GM23338 (cell line): ENCODE results near the gene PARD6A. TPM values are rescaled to one million over a fixed set of nuclear protein-coding genes. Genes with fewer than 3 reads are reported as not detected.

Source experiments
- ATAC-seq: fragments of 200-7000 bp; cut with Tn5 transposase; 3 replicates; pipeline ENCODE4 v1.9.1; 2020
- DNase-seq: peaks from one replicate; pipeline ENCODE4 v3.0.0-alpha.2; 2015; ENCODE audit warnings: low spot score
- H2AFZ ChIP-seq: fragments of 200-600 bp; sonication (generic); 2 replicates; pipeline ENCODE4 v1.8.0; 2016; ENCODE audit warnings: antibody characterized with exemption, mild to moderate bottlenecking, moderate library complexity
- H3F3A ChIP-seq: fragments of 200-600 bp; sonication (generic); replicated peaks from 2 replicates; pipeline ENCODE4 v1.8.0; 2017; ENCODE audit warnings: antibody characterized with exemption, mixed run types, low read depth
- H3K27ac ChIP-seq: fragments of 200-600 bp; sonication (generic); 2 replicates; pipeline ENCODE4 v1.6.1; 2016; ENCODE audit warnings: low read depth
- H3K27me3 ChIP-seq: fragments of 200-600 bp; sonication (generic); 2 replicates; pipeline ENCODE4 v1.8.0; 2016; ENCODE audit warnings: mild to moderate bottlenecking, mixed run types, moderate library complexity; ENCODE audit not compliant: insufficient read depth
- H3K36me3 ChIP-seq: fragments of 200-600 bp; sonication (generic); 2 replicates; pipeline ENCODE4 v1.8.0; 2016; ENCODE audit warnings: mild to moderate bottlenecking; ENCODE audit not compliant: insufficient read depth
- H3K4me1 ChIP-seq: fragments of 200-600 bp; sonication (generic); 2 replicates; pipeline ENCODE4 v1.8.0; 2016; ENCODE audit warnings: mild to moderate bottlenecking, moderate library complexity; ENCODE audit not compliant: insufficient read depth
- H3K4me2 ChIP-seq: fragments of 200-600 bp; sonication (generic); 2 replicates; pipeline ENCODE4 v1.7.1; 2017; ENCODE audit warnings: mixed run types
- H3K4me3 ChIP-seq: fragments of 200-600 bp; sonication (generic); 2 replicates; pipeline ENCODE4 v1.6.1; 2016; ENCODE audit warnings: mixed run types
- H3K79me2 ChIP-seq: fragments of 200-600 bp; sonication (generic); replicated peaks from 2 replicates; pipeline ENCODE4 v1.8.0; 2017; ENCODE audit warnings: mild to moderate bottlenecking; ENCODE audit not compliant: insufficient read depth
- H3K9me2 ChIP-seq: fragments of 200-600 bp; sonication (generic); 2 replicates; pipeline ENCODE4 v1.8.0; 2017; ENCODE audit not compliant: insufficient read depth
- H4K20me1 ChIP-seq: fragments of 200-600 bp; sonication (generic); replicated peaks from 2 replicates; pipeline ENCODE4 v1.8.0; 2017; ENCODE audit warnings: mild to moderate bottlenecking; ENCODE audit not compliant: insufficient read depth
- H3K27ac Mint-ChIP-seq: 2 replicates; pipeline ENCODE4 v1.8.0; 2020; ENCODE audit warnings: inconsistent platforms, mild to moderate bottlenecking, moderate library complexity, mixed read lengths
- H3K27me3 Mint-ChIP-seq: 3 replicates; pipeline ENCODE4 v1.8.0; 2022; ENCODE audit warnings: low read depth, mild to moderate bottlenecking, moderate library complexity, mixed read lengths, inconsistent platforms; ENCODE audit not compliant: insufficient read depth, poor library complexity
- H3K36me3 Mint-ChIP-seq: 3 replicates; pipeline ENCODE4 v1.8.0; 2021; ENCODE audit warnings: low read depth, mild to moderate bottlenecking, inconsistent platforms, moderate library complexity, mixed read lengths
- H3K4me1 Mint-ChIP-seq: 3 replicates; pipeline ENCODE4 v1.8.0; 2020; ENCODE audit warnings: mild to moderate bottlenecking, inconsistent platforms, mixed read lengths
- H3K4me3 Mint-ChIP-seq: 3 replicates; pipeline ENCODE4 v1.8.0; 2021; ENCODE audit warnings: moderate library complexity, mild to moderate bottlenecking, inconsistent platforms, mixed read lengths
- H3K9me3 Mint-ChIP-seq: 3 replicates; pipeline ENCODE4 v1.8.0; 2020; ENCODE audit warnings: moderate library complexity, mild to moderate bottlenecking, inconsistent platforms, mixed read lengths
- CREB1 ChIP-seq: fragments of 250-450 bp; sonication (Bioruptor Pico); IDR thresholded peaks from 2 replicates; pipeline ENCODE4 v1.5.0; 2020; ENCODE audit warnings: low read depth, mild to moderate bottlenecking, moderate library complexity
- ETS1 ChIP-seq: IDR thresholded peaks from 2 replicates; pipeline ENCODE4 v1.6.1; 2016; ENCODE audit warnings: antibody characterized with exemption
- EZH2 ChIP-seq: fragments of 200-600 bp; sonication (generic); IDR thresholded peaks from one replicate; pipeline ENCODE4 v1.8.0; 2017; ENCODE audit warnings: antibody characterized with exemption, mild to moderate bottlenecking, low read depth; ENCODE audit not compliant: unreplicated experiment
- EZH2phosphoT487 ChIP-seq: fragments of 200-600 bp; sonication (generic); IDR thresholded peaks from one replicate; pipeline ENCODE4 v1.8.1; 2018; ENCODE audit warnings: antibody characterized with exemption; ENCODE audit not compliant: unreplicated experiment
- JUNB ChIP-seq: IDR thresholded peaks from one replicate; pipeline ENCODE4 v1.6.1; 2016; ENCODE audit warnings: antibody characterized with exemption; ENCODE audit not compliant: unreplicated experiment
- NANOG ChIP-seq: IDR thresholded peaks from 2 replicates; pipeline ENCODE4 v1.6.1; 2016; ENCODE audit warnings: antibody characterized with exemption, borderline replicate concordance
- POLR2AphosphoS5 ChIP-seq: IDR thresholded peaks from 2 replicates; pipeline ENCODE4 v1.6.1; 2016; ENCODE audit warnings: antibody characterized with exemption, low read depth
- STAT1 ChIP-seq: IDR thresholded peaks from one replicate; pipeline ENCODE4 v1.6.1; 2016; ENCODE audit warnings: antibody characterized with exemption; ENCODE audit not compliant: unreplicated experiment
- ZNF114 ChIP-seq: fragments of 250-450 bp; sonication (Bioruptor Pico); IDR thresholded peaks from 2 replicates; pipeline ENCODE4 v1.5.0; 2020; ENCODE audit warnings: mild to moderate bottlenecking, moderate library complexity
- ZNF331 ChIP-seq: fragments of 250-450 bp; sonication (Bioruptor Pico); IDR thresholded peaks from 2 replicates; pipeline ENCODE4 v1.5.0; 2020; ENCODE audit warnings: low read depth, mild to moderate bottlenecking, moderate library complexity
- ZNF462 ChIP-seq: fragments of 250-450 bp; sonication (Bioruptor Pico); IDR thresholded peaks from 2 replicates; pipeline ENCODE4 v1.5.0; 2020; ENCODE audit warnings: mild to moderate bottlenecking, moderate library complexity
- polyA plus RNA-seq: library from polyadenylated mRNA; unstranded; fragments of >200 nt; fragmentation: Nextera tagmentation; extraction: Ambion mirVana; gene quantifications from 2 replicates; pipeline ENCODE4 v1.2.1, GENCODE V29; 2016
- total RNA-seq: library from RNA; depleted of rRNA; stranded (reverse); fragments of >200 nt; shearing (Covaris generic); gene quantifications from 2 replicates; pipeline ENCODE4 v1.2.3, GENCODE V29; 2014
- TF ChIP-seq, protein P1 (sequence below): IDR thresholded peaks from one replicate; pipeline ENCODE4 v1.6.1; 2018; ENCODE audit warnings: antibody characterized with exemption; ENCODE audit not compliant: unreplicated experiment
- TF ChIP-seq, protein P2 (sequence below), 2 experiments: fragments of 200-600 bp in 1 of 2; sonication (generic) in 1 of 2; conservative IDR thresholded peaks; 2 replicates each; pipeline versions ENCODE4 v1.5.1 to v1.6.1; 2016 to 2017; ENCODE audit warnings: antibody characterized with exemption in 2 of 2, low read depth in 2 of 2, mild to moderate bottlenecking in 2 of 2, moderate library complexity in 1 of 2

Gene PARD6A
- total and polyA plus RNA-seq, 2 experiments from 2014 or later = 11.1 to 15.7 TPM

GRCh38 chr16:67664258-67664657 lies 3.5 kb downstream of the PARD6A start:
- no peaks in the 10 kb centered on the region for H3K79me2 ChIP-seq
- H3K36me3 Mint-ChIP-seq = peaks cover 3% of the 10 kb centered on the region
- H3K4me1 ChIP-seq = peaks cover 14% of the 10 kb centered on the region; the same call in 1 of the 2 replicates
- H3K4me2 ChIP-seq = no peak overlapping the region
- no peaks in the 10 kb centered on the region; the same call in 2 of the 3 replicates for H3K9me3 Mint-ChIP-seq
- ATAC-seq (no peak), DNase-seq (no peak)
- H2AFZ ChIP-seq = no peak overlapping the region
- no peak overlapping the region for H3K27ac ChIP-seq
- no peak overlapping the region for H3K27ac Mint-ChIP-seq
- H3K27me3 ChIP-seq = peaks cover 10% of the 10 kb centered on the region
- 0 out of 2 replicates have a peak, but pooled peaks cover 5% of the 10 kb centered on the region for H4K20me1 ChIP-seq
- peak overlapping the region; percentile 3; the same call in 1 of the 3 replicates for H3K4me3 Mint-ChIP-seq
- H3K27me3 Mint-ChIP-seq = peaks cover 27% of the 10 kb centered on the region
- TF ChIP-seq ZNF462 (CRISPR knock-in tag) = no peak
- no peak for TF ChIP-seq EZH2phosphoT487
- no peak for TF ChIP-seq ETS1
- no peak for TF ChIP-seq EZH2
- TF ChIP-seq ZNF114 (CRISPR knock-in tag) = no peak
- no peak for TF ChIP-seq CREB1 (CRISPR knock-in tag)
- TF ChIP-seq NANOG = no peak
- TF ChIP-seq POLR2AphosphoS5 = no peak
- TF ChIP-seq JUNB = no peak
- TF ChIP-seq, protein P1, sequence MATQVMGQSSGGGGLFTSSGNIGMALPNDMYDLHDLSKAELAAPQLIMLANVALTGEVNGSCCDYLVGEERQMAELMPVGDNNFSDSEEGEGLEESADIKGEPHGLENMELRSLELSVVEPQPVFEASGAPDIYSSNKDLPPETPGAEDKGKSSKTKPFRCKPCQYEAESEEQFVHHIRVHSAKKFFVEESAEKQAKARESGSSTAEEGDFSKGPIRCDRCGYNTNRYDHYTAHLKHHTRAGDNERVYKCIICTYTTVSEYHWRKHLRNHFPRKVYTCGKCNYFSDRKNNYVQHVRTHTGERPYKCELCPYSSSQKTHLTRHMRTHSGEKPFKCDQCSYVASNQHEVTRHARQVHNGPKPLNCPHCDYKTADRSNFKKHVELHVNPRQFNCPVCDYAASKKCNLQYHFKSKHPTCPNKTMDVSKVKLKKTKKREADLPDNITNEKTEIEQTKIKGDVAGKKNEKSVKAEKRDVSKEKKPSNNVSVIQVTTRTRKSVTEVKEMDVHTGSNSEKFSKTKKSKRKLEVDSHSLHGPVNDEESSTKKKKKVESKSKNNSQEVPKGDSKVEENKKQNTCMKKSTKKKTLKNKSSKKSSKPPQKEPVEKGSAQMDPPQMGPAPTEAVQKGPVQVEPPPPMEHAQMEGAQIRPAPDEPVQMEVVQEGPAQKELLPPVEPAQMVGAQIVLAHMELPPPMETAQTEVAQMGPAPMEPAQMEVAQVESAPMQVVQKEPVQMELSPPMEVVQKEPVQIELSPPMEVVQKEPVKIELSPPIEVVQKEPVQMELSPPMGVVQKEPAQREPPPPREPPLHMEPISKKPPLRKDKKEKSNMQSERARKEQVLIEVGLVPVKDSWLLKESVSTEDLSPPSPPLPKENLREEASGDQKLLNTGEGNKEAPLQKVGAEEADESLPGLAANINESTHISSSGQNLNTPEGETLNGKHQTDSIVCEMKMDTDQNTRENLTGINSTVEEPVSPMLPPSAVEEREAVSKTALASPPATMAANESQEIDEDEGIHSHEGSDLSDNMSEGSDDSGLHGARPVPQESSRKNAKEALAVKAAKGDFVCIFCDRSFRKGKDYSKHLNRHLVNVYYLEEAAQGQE = no peak
- no peak for TF ChIP-seq ZNF331 (CRISPR knock-in tag)
- TF ChIP-seq, protein P2, sequence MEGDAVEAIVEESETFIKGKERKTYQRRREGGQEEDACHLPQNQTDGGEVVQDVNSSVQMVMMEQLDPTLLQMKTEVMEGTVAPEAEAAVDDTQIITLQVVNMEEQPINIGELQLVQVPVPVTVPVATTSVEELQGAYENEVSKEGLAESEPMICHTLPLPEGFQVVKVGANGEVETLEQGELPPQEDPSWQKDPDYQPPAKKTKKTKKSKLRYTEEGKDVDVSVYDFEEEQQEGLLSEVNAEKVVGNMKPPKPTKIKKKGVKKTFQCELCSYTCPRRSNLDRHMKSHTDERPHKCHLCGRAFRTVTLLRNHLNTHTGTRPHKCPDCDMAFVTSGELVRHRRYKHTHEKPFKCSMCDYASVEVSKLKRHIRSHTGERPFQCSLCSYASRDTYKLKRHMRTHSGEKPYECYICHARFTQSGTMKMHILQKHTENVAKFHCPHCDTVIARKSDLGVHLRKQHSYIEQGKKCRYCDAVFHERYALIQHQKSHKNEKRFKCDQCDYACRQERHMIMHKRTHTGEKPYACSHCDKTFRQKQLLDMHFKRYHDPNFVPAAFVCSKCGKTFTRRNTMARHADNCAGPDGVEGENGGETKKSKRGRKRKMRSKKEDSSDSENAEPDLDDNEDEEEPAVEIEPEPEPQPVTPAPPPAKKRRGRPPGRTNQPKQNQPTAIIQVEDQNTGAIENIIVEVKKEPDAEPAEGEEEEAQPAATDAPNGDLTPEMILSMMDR (conservative IDR thresholded peaks at IDR 0.05; ENCODE audit: low read depth in 2 of 2) = no peak
- TF ChIP-seq STAT1 = no peak
- peaks cover 17% of the 10 kb centered on the region for H3K4me1 Mint-ChIP-seq
- peaks cover 33% of the 10 kb centered on the region for H3F3A ChIP-seq
- no peaks in the 10 kb centered on the region for H3K9me2 ChIP-seq
- no peaks in the 10 kb centered on the region for H3K36me3 ChIP-seq
- no peak overlapping the region for H3K4me3 ChIP-seq
